HCT116 (cell line): ENCODE data around the gene HIVEP3. TPM values are rescaled to one million over a fixed set of nuclear protein-coding genes. Genes with fewer than 3 reads are reported as not detected.

Source experiments
- ATAC-seq: fragments of 200-7000 bp; cut with Tn5 transposase; 2 replicates; pipeline ENCODE4 v1.9.1; 2020; ENCODE audit warnings: mild to moderate bottlenecking, moderate library complexity
- BruUV-seq: library from RNA; stranded (reverse); fragments of 400-500 nt; replicated peaks from 2 replicates; lab custom pipeline; 2021; lab: Mats Ljungman, UMichigan
- CTCF ChIA-PET: fragments of 300-600 bp; sonication (Branson Sonifier 250); formaldehyde crosslinking; loops from one replicate; lab custom pipeline; 2021; ENCODE audit warnings: antibody characterized with exemption; lab: Charles Lee
- POLR2A ChIA-PET: fragments of 300-600, 350-600 bp; sonication (Branson Sonifier 250); formaldehyde crosslinking; loops from one replicate; lab custom pipeline; 2021; ENCODE audit warnings: antibody characterized with exemption; lab: Charles Lee
- RAD21 ChIA-PET, 2 experiments: fragments of 300-600 bp; sonication (Branson Sonifier 250); formaldehyde crosslinking; loops; one replicate each; lab custom pipeline; 2023; ENCODE audit warnings: low total read pairs in 2 of 2; ENCODE audit not compliant: uncharacterized antibody in 2 of 2, unreplicated experiment in 2 of 2, low non-redundant PET in 1 of 2; lab: Charles Lee
- DNase-seq: peaks from one replicate; pipeline ENCODE4 v3.0.0-alpha.2; 2010; ENCODE audit warnings: low read depth, low spot score
- H2AFZ ChIP-seq: fragments of 200-600 bp; shearing (Covaris generic), sonication (generic); 2 replicates; pipeline ENCODE4 v1.6.1; 2017; ENCODE audit warnings: low read depth, mixed run types, mixed read lengths, antibody characterized with exemption, low read length; ENCODE audit not compliant: poor library complexity, severe bottlenecking
- H3K27ac ChIP-seq: 2 replicates; pipeline ENCODE4 v1.5.1; 2012; ENCODE audit warnings: low read depth, low read length
- H3K27me3 ChIP-seq: fragments of 200-600 bp; sonication (generic); 2 replicates; pipeline ENCODE4 v1.6.1; 2016; ENCODE audit warnings: mixed run types, low read length, mixed read lengths; ENCODE audit not compliant: insufficient read depth
- H3K36me3 ChIP-seq, 2 experiments: fragments of 200-500 bp in 1 of 2; fragments of 200-600 bp in 1 of 2; sonication (Bioruptor generic) in 1 of 2; sonication (generic) in 1 of 2; 2 replicates each; pipeline versions ENCODE4 v1.5.1 to v1.6.1; 2014 to 2016; ENCODE audit warnings: low read length in 2 of 2, inconsistent platforms in 1 of 2, mixed read lengths in 1 of 2, mixed run types in 1 of 2; ENCODE audit not compliant: insufficient read depth in 2 of 2, control insufficient read depth in 1 of 2
- H3K4me1 ChIP-seq, 2 experiments: fragments of 200-600 bp in 1 of 2; sonication (generic) in 1 of 2; 2 replicates each; pipeline versions ENCODE4 v1.5.1 to v1.6.1; 2012 to 2017; ENCODE audit warnings: low read length in 2 of 2, inconsistent platforms in 1 of 2, mild to moderate bottlenecking in 1 of 2, mixed read lengths in 1 of 2, mixed run types in 1 of 2, moderate library complexity in 1 of 2; ENCODE audit not compliant: insufficient read depth in 2 of 2, control insufficient read depth in 1 of 2
- H3K4me2 ChIP-seq: fragments of 200-600 bp; sonication (generic); 2 replicates; pipeline ENCODE4 v1.6.1; 2017; ENCODE audit warnings: mixed run types, low read length, mixed read lengths
- H3K4me3 ChIP-seq, 2 experiments: fragments of 200-600 bp in 1 of 2; sonication (generic) in 1 of 2; replicated peaks in 1 of 2; 2 replicates each; pipeline ENCODE4 v1.5.1; 2011 to 2016; ENCODE audit warnings: low read length in 2 of 2, control low read depth in 1 of 2, low read depth in 1 of 2, mild to moderate bottlenecking in 1 of 2, mixed read lengths in 1 of 2, mixed run types in 1 of 2
- H3K79me2 ChIP-seq: fragments of 200-600 bp; sonication (generic); 2 replicates; pipeline ENCODE4 v1.6.1; 2017; ENCODE audit warnings: mild to moderate bottlenecking, mixed run types, low read length, moderate library complexity, mixed read lengths; ENCODE audit not compliant: insufficient read depth
- H3K9ac ChIP-seq: fragments of 200-600 bp; sonication (generic); 2 replicates; pipeline ENCODE4 v1.6.1; 2016; ENCODE audit warnings: low read length, mixed read lengths
- H3K9me2 ChIP-seq: fragments of 200-600 bp; sonication (generic), shearing (Covaris generic); 2 replicates; pipeline ENCODE4 v1.6.1; 2017; ENCODE audit warnings: mixed run types, mild to moderate bottlenecking, moderate library complexity; ENCODE audit not compliant: insufficient read depth
- H3K9me3 ChIP-seq, 2 experiments: fragments of 200-500 bp in 1 of 2; fragments of 200-600 bp in 1 of 2; sonication (Bioruptor generic) in 1 of 2; sonication (generic) in 1 of 2; 2 replicates each; pipeline ENCODE4 v1.6.1; 2014 to 2017; ENCODE audit warnings: low read length in 2 of 2, mixed read lengths in 2 of 2, inconsistent platforms in 1 of 2, low read depth in 1 of 2, mild to moderate bottlenecking in 1 of 2, mixed run types in 1 of 2, moderate library complexity in 1 of 2; ENCODE audit not compliant: control insufficient read depth in 1 of 2, insufficient read depth in 1 of 2
- H4K20me1 ChIP-seq: fragments of 200-600 bp; sonication (generic), shearing (Covaris generic); 2 replicates; pipeline ENCODE4 v1.6.1; 2017; ENCODE audit warnings: mixed run types, mild to moderate bottlenecking, moderate library complexity; ENCODE audit not compliant: insufficient read depth
- CBX3 ChIP-seq: IDR thresholded peaks from 2 replicates; pipeline ENCODE4 v1.6.1; 2012; ENCODE audit warnings: low read depth
- EGR1 ChIP-seq: IDR thresholded peaks from 2 replicates; pipeline ENCODE4 v1.6.1; 2012; ENCODE audit warnings: low read depth
- ELF1 ChIP-seq: IDR thresholded peaks from 2 replicates; pipeline ENCODE4 v1.6.1; 2012; ENCODE audit warnings: low read depth, borderline replicate concordance
- EZH2 ChIP-seq: fragments of 200-600 bp; sonication (generic); IDR thresholded peaks from 2 replicates; pipeline ENCODE4 v1.6.1; 2017; ENCODE audit warnings: antibody characterized with exemption, mixed run types
- EZH2phosphoT487 ChIP-seq: fragments of 200-600 bp; IDR thresholded peaks from 2 replicates; pipeline ENCODE4 v1.6.1; 2018; ENCODE audit warnings: antibody characterized with exemption, borderline replicate concordance
- JUND ChIP-seq: IDR thresholded peaks from 2 replicates; pipeline ENCODE4 v1.6.1; 2012
- POLR2A ChIP-seq: IDR thresholded peaks from 2 replicates; pipeline ENCODE4 v1.7.0; 2011; ENCODE audit warnings: borderline replicate concordance; ENCODE audit not compliant: insufficient read depth, insufficient read length; ENCODE audit errors: extremely low read depth
- POLR2AphosphoS5 ChIP-seq: IDR thresholded peaks from 2 replicates; pipeline ENCODE4 v1.6.1; 2011; ENCODE audit warnings: mild to moderate bottlenecking, low read depth, low read length, moderate library complexity
- SIN3A ChIP-seq: IDR thresholded peaks from 2 replicates; pipeline ENCODE4 v1.6.1; 2012; ENCODE audit warnings: low read depth
- SP1 ChIP-seq: IDR thresholded peaks from 2 replicates; pipeline ENCODE4 v1.6.1; 2012; ENCODE audit warnings: low read depth
- SRF ChIP-seq: IDR thresholded peaks from 2 replicates; pipeline ENCODE4 v1.6.1; 2012; ENCODE audit warnings: low read depth
- TCF7L2 ChIP-seq: IDR thresholded peaks from 2 replicates; pipeline ENCODE4 v1.7.0; 2011; ENCODE audit warnings: borderline replicate concordance, inconsistent platforms; ENCODE audit not compliant: insufficient read depth, insufficient read length; ENCODE audit errors: extremely low read depth
- YY1 ChIP-seq: IDR thresholded peaks from 2 replicates; pipeline ENCODE4 v1.6.1; 2011; ENCODE audit warnings: low read length, low read depth, moderate library complexity, mild to moderate bottlenecking; ENCODE audit not compliant: insufficient replicate concordance; ENCODE audit errors: extremely low read depth
- ZFX ChIP-seq: fragments of 450-650 bp; IDR thresholded peaks from 2 replicates; pipeline ENCODE4 v1.6.1; 2017
- ZNF274 ChIP-seq: fragments of 200-500 bp; sonication (Bioruptor generic); IDR thresholded peaks from 2 replicates; pipeline ENCODE4 v1.6.1; 2014; ENCODE audit warnings: mild to moderate bottlenecking, low read depth, low read length, inconsistent platforms
- intact Hi-C: fragments of 100-400 bp; cut with micrococcal nuclease; formaldehyde crosslinking; loops from 2 replicates; pipeline ENCODE4 v1.10.0; 2022
- total RNA-seq: library from RNA; stranded (reverse); gene quantifications from one replicate; pipeline ENCODE4 v1.2.1, GENCODE V29; 2021; ENCODE audit not compliant: unreplicated experiment
- TF ChIP-seq, protein P1 (sequence below): IDR thresholded peaks from 2 replicates; pipeline ENCODE4 v1.6.1; 2012; ENCODE audit warnings: low read depth
- TF ChIP-seq, protein P2 (sequence below): IDR thresholded peaks from 2 replicates; pipeline ENCODE4 v1.6.1; 2012
- TF ChIP-seq, protein P3 (sequence below), 3 experiments: fragments of 200-600 bp in 1 of 3; sonication (generic) in 1 of 3; IDR thresholded peaks in 2 of 3; conservative IDR thresholded peaks in 1 of 3; 2 replicates each; pipeline ENCODE4 v1.5.1; 2012 to 2017; ENCODE audit warnings: low read depth in 2 of 3, low read length in 2 of 3, antibody characterized with exemption in 1 of 3, borderline replicate concordance in 1 of 3, control low read depth in 1 of 3, mild to moderate bottlenecking in 1 of 3, mixed read lengths in 1 of 3, mixed run types in 1 of 3, moderate library complexity in 1 of 3; ENCODE audit not compliant: insufficient read depth in 1 of 3
- TF ChIP-seq, protein P4 (sequence below): IDR thresholded peaks from 2 replicates; pipeline ENCODE4 v1.6.1; 2011; ENCODE audit warnings: mild to moderate bottlenecking, low read length, moderate library complexity; ENCODE audit not compliant: insufficient replicate concordance; ENCODE audit errors: extremely low read depth

The HIVEP3 gene
- total RNA-seq, 1 experiment from 2014 or later, result 7.1 TPM

DNA sequence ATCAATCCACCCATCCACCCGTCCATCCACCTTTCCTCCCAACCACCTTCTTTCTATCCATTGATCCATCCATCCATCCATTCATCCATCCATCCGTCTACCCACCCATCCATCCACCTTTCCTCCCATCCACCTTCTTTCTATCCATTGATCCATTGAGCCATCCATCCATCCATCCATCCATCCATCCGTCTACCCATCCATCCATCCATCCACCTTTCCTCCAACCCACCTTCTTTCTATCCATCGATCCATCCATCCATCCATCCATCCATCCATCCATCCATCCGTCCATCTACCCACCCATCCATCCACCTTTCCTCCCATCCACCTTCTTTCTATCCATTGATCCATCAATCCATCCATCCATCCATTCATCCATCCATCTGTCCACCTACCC is 429.2 kb downstream of the HIVEP3 start:
- peaks cover 24 to 65% of the 10 kb centered on the region in 2 experiments for H3K4me1 ChIP-seq
- CTCF ChIA-PET, result no interaction called here

More for the DNA sequence above, 429.2 kb downstream of the HIVEP3 start:
- TF ChIP-seq, protein P1, sequence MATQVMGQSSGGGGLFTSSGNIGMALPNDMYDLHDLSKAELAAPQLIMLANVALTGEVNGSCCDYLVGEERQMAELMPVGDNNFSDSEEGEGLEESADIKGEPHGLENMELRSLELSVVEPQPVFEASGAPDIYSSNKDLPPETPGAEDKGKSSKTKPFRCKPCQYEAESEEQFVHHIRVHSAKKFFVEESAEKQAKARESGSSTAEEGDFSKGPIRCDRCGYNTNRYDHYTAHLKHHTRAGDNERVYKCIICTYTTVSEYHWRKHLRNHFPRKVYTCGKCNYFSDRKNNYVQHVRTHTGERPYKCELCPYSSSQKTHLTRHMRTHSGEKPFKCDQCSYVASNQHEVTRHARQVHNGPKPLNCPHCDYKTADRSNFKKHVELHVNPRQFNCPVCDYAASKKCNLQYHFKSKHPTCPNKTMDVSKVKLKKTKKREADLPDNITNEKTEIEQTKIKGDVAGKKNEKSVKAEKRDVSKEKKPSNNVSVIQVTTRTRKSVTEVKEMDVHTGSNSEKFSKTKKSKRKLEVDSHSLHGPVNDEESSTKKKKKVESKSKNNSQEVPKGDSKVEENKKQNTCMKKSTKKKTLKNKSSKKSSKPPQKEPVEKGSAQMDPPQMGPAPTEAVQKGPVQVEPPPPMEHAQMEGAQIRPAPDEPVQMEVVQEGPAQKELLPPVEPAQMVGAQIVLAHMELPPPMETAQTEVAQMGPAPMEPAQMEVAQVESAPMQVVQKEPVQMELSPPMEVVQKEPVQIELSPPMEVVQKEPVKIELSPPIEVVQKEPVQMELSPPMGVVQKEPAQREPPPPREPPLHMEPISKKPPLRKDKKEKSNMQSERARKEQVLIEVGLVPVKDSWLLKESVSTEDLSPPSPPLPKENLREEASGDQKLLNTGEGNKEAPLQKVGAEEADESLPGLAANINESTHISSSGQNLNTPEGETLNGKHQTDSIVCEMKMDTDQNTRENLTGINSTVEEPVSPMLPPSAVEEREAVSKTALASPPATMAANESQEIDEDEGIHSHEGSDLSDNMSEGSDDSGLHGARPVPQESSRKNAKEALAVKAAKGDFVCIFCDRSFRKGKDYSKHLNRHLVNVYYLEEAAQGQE, result no peak
- TF ChIP-seq SRF, result no peak
- no peak for TF ChIP-seq POLR2AphosphoS5
- no peak for TF ChIP-seq CBX3
- TF ChIP-seq JUND, result no peak
- no peak for TF ChIP-seq ELF1
- TF ChIP-seq ZFX, result no peak
- TF ChIP-seq SIN3A, result no peak
- no peak for TF ChIP-seq EZH2
- TF ChIP-seq, protein P2, sequence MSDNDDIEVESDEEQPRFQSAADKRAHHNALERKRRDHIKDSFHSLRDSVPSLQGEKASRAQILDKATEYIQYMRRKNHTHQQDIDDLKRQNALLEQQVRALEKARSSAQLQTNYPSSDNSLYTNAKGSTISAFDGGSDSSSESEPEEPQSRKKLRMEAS, result no peak
- no peak for TF ChIP-seq ZNF274
- no peak for TF ChIP-seq TCF7L2
- TF ChIP-seq YY1, result no peak
- no peak for TF ChIP-seq POLR2A
- no peak for TF ChIP-seq SP1
- TF ChIP-seq, protein P3, sequence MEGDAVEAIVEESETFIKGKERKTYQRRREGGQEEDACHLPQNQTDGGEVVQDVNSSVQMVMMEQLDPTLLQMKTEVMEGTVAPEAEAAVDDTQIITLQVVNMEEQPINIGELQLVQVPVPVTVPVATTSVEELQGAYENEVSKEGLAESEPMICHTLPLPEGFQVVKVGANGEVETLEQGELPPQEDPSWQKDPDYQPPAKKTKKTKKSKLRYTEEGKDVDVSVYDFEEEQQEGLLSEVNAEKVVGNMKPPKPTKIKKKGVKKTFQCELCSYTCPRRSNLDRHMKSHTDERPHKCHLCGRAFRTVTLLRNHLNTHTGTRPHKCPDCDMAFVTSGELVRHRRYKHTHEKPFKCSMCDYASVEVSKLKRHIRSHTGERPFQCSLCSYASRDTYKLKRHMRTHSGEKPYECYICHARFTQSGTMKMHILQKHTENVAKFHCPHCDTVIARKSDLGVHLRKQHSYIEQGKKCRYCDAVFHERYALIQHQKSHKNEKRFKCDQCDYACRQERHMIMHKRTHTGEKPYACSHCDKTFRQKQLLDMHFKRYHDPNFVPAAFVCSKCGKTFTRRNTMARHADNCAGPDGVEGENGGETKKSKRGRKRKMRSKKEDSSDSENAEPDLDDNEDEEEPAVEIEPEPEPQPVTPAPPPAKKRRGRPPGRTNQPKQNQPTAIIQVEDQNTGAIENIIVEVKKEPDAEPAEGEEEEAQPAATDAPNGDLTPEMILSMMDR (IDR thresholded peaks at IDR 0.05 in 2 of 3, conservative IDR thresholded peaks at IDR 0.05 in 1 of 3; ENCODE audit: borderline replicate concordance in 1 of 3, insufficient read depth in 1 of 3, low read depth in 2 of 3, low read length in 2 of 3), result no peak
- TF ChIP-seq, protein P4, sequence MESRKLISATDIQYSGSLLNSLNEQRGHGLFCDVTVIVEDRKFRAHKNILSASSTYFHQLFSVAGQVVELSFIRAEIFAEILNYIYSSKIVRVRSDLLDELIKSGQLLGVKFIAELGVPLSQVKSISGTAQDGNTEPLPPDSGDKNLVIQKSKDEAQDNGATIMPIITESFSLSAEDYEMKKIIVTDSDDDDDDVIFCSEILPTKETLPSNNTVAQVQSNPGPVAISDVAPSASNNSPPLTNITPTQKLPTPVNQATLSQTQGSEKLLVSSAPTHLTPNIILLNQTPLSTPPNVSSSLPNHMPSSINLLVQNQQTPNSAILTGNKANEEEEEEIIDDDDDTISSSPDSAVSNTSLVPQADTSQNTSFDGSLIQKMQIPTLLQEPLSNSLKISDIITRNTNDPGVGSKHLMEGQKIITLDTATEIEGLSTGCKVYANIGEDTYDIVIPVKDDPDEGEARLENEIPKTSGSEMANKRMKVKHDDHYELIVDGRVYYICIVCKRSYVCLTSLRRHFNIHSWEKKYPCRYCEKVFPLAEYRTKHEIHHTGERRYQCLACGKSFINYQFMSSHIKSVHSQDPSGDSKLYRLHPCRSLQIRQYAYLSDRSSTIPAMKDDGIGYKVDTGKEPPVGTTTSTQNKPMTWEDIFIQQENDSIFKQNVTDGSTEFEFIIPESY, result no peak
- TF ChIP-seq EZH2phosphoT487, result no peak
- TF ChIP-seq EGR1, result no peak
- TF ChIP-seq, all 23 proteins: peak for 0
- H3K9me2 ChIP-seq, result no peaks in the 10 kb centered on the region
- ChIA-PET RAD21 (no interaction called here), POLR2A (no interaction called here)
- H3K9me3 ChIP-seq, result no peaks in the 10 kb centered on the region
- H3K27me3 ChIP-seq, result no peaks in the 10 kb centered on the region
- no peak overlapping the region for H2AFZ ChIP-seq
- no peaks in the 10 kb centered on the region for H3K36me3 ChIP-seq
- H4K20me1 ChIP-seq, result no peaks in the 10 kb centered on the region
- H3K4me2 ChIP-seq, result no peak overlapping the region
- DNase-seq (no peak), ATAC-seq (no peak)
- no peak overlapping the region for H3K4me3 ChIP-seq
- no TSS peak for BruUV-seq
- no peaks in the 10 kb centered on the region for H3K79me2 ChIP-seq
- H3K27ac ChIP-seq, result no peak overlapping the region
- intact Hi-C loops, result no loop called here
- no peak overlapping the region for H3K9ac ChIP-seq
